Kasumi-1 (cell line): Measurements from ENCODE around the gene ZEB2.

ENCODE experiments used
- DNase-seq, 2 experiments: peaks; one replicate each; lab custom pipeline; 2025; lab: John Stamatoyannopoulos, UW

ZEB2 gene

GRCh38 chr2:144513388-144514101 lies 6.4 kb downstream of the ZEB2 start:
- DNase-seq: peak in 1 of 2 experiments; percentile 27

- peak; percentile 49 to 67 for DNase-seq
Measured at GRCh38 chr2:144512891-144513351, 7.0 kb downstream of the ZEB2 start.

DNA sequence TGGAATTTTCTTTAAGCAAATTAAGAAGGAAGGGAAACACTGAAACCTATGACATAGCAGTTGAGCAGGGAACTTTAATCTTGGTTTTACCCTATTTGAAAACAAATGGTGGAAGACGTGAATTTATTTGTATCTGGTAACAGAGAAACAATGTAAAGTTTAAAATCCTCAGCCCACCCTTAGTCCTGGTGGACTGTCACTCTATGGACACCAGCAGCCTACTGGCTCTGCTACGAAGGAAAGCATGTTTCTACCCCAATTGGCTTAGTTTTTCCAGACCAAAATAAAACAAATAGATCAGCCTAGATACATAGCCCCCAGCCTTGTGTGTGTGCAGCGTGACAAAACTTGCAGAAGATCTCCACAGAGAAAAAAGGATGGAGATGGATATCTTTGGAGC lies 7.4 kb downstream of the ZEB2 start:
- no peak for DNase-seq

DNA sequence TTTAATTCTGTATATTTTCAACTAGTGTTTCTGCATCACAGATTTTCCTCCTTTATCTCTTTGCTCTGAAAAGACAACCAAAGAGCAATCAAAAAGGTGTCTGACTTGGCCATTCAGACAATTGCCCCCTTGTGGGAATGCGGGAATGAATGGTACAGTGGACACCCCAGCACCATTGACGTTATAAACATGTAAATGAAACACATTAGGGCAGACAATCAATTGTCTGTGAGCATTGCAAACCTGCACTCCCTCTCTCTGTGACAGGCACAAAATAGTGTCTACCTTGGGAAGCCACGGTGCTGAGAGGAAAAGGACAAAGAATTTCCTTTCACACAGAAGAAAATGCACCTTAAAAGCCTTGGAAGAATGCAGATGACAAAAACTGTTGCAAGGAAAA lies 8.0 kb downstream of the ZEB2 start:
- no peak for DNase-seq

- DNase-seq: no peak
Measured at GRCh38 chr2:144511226-144511810, 8.6 kb downstream of the ZEB2 start.

- peak; percentile 26 to 46 for DNase-seq
Measured at GRCh38 chr2:144510294-144510991, 9.5 kb downstream of the ZEB2 start.

DNA sequence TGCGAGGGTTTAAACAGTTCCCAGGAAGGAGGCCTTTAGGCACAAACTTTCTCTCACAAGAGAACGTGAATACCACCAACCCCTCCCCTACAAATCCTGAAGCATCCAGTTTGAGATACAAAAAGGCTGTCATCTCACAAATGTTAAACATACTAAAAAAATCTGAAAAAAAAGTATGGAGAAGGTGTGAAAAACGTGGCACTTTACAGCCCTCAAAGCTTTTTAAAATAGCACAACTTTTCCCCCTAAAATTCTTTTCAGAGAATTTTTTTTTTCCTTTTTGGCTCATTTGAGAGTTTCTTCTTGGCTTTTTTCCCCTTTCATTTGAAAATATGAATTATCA lies 10.1 kb downstream of the ZEB2 start:
- DNase-seq: no peak

- DNase-seq: peak; percentile 44 to 49
Measured at GRCh38 chr2:144509001-144509878, 10.7 kb downstream of the ZEB2 start.

DNA sequence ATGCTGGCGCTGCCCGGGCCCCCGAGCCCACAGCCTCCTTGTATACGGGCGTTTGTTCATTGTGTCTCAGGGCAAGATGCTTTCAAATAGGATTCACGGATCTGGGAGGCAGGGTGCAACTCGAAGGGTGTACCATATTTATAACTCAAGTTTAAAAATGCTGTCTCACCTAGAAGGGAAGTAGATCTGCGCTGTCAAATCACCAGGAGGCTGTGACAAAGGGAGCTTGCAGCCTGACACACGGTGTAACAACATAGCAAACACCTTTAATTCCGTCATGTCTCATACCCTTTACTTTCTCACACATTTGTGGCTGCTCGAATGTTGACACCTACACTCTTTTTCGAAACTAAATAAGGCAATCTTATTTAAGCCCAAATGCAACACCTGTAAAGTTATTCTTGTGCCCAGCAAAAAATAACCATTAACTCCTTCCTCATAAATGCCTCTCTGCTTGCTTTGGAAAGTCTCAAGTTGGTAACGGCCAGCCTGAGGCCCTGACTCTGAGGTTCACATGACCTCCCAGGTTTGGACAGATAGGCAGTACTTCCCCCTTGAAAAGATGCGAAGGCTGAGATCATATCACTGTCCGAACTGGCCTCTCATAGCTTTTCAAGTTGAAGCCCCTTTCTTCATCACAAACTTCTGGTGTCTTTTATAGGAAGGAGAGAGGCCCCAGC lies 11.6 kb downstream of the ZEB2 start:
- no peak for DNase-seq

DNA sequence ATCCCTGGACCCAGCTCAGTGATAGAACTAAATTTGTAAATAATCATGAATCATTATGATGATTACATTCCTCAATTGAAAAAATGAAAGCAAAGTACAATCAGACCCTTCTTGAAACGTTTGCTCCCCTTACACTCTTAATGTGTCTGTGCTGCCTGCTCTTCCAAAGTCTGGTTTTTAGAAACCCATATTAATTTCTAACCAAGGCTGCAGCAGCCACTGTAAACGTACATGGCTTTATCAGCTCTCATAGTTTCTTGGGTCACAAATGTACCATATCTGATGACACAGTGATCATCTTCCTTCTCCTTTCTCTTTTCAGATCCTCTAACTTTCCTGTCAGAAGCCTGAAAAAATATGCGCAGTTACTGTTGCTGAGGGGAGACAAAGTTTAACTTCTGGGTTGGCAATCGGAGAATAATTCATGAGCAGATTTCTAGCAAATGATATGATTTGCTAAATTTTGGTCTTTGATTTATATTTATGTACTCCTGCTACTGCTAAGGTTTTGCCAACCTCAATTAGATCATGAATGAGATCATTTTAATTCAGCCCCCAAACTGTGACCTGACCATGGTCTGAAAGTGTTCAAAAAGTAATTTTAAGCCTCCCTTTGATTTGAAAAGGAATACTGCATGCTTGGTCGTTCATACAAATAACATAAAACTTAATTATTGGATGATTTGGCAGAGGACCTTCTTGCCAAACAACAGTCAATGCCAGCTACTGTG lies 12.3 kb downstream of the ZEB2 start:
- DNase-seq: no peak

- no peak for DNase-seq
Measured at GRCh38 chr2:144505245-144505831, 14.6 kb downstream of the ZEB2 start.

DNA sequence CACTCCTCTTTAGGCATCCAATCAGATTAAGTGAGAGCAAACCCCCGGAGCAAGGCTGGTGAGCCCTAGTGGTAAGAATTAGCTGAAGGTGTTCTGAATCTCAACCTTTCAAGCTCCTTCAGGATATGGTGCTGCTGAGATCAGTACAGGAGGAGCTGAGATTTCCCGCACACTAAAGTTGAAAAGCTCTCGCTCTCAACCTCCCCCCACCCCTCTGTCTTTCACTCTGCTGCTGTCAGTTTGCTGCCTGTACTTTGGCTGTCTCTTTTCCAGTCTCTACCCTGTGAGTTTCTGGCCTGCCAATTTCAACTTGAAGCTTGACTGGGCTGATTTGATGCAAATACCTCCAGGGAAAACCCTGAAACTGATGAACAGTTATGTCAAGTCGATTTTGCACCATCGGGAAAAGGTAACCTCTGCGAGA lies 15.7 kb downstream of the ZEB2 start:
- no peak for DNase-seq

- no peak for DNase-seq
Measured at GRCh38 chr2:144503242-144503641, 16.7 kb downstream of the ZEB2 start.

DNA sequence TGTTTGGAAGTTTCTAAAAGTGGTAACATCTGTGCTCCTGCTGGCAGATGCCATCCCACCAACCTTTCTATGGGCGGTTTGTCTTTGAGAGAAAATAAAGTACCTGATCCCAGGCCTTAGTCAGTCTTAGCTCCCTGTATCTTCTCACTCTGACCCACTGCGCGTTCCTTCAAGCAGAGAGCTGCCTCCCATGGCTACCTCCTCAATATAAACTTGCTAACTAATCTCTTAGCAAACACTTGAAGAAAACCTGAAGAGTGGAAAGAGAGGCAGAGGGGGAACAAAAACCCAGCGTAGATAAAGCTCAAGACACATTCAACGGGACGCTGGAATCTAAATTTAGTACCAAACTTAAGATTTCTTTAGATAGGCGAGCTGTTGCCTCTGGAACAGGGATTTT lies 17.6 kb downstream of the ZEB2 start:
- no peak for DNase-seq

DNA sequence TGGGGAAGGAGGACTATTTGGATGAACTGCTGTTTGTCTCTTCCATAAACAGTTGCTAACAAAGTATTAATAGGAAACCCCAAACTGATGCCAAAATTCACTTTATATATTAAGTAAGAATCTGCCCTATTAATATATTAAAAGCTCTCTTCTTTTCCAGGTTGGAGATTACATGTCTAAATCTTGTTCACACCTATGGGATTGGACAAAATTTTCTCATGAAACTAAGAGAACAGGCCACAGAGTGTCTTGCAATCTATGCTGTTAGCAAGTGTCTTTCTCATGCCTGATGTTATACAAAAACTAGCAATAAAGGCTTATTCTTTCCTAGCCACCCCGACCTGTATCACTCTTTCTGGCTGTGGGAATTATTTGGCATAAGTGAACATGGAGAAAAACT lies 18.3 kb downstream of the ZEB2 start:
- no peak for DNase-seq

DNA sequence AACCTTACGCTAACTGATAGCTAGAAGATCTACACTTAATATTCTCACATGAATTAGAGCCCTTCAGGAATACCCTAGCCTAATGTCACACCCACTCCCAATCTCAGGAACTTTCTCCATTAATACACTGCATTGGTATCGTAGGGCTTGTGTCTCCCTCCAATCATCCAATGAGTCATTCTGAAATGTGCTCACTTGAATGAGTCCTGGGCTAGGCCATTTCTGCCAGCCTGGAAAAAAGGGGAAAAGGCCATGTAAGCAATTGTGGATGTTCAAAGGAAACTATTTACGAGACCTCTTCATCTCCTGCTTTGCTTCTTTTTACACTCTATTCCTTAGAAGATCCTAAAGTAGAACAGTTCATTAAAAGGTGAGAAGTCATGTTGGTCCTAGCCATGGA lies 18.8 kb downstream of the ZEB2 start:
- DNase-seq: no peak

- no peak for DNase-seq
Measured at GRCh38 chr2:144500563-144500962, 19.4 kb downstream of the ZEB2 start.

GRCh38 chr2:144498277-144498676 lies 21.6 kb downstream of the ZEB2 start:
- peak in 1 of 2 experiments; percentile 23 for DNase-seq

GRCh38 chr2:144496977-144497598 lies 22.8 kb downstream of the ZEB2 start:
- no peak for DNase-seq
